ENCODE data around the gene IP6K3.

Gene IP6K3

GRCh38 chr6:33759887-33760629, 13.4 kb upstream of the IP6K3 start:
- H3K4me3 ChIP-seq (ENCODE audit: low read depth, low read length), result no peak overlapping the region

DNA sequence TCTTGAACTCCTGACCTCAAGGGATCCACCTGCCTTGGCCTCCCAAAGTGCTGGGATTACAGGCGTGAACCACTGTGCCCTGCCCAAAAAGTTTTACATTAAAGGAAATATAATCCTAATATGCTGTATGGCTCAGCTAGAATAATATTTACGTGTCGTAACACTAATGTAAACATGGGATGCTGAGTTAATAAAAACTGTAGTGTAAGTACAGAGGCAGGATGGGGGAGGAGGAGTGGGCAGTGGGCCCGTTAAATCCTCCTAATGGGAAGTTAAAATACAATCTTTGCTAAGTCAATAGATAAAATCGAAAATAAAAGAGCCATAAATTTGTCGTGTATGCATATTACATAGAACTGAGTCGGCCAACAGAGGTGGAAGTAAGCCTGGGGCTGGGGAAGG, 12.1 kb upstream of the IP6K3 start:
- H3K4me3 ChIP-seq (ENCODE audit: low read depth, low read length), result no peak overlapping the region

GRCh38 chr6:33757906-33758305, 11.2 kb upstream of the IP6K3 start:
- H3K4me3 ChIP-seq (ENCODE audit: low read depth, low read length), result no peak overlapping the region

- H3K4me3 ChIP-seq (ENCODE audit: low read depth, low read length), result no peak overlapping the region
Measured at GRCh38 chr6:33757113-33757512, 10.4 kb upstream of the IP6K3 start.

- no peak overlapping the region for H3K4me3 ChIP-seq (ENCODE audit: low read depth, low read length)
Measured at GRCh38 chr6:33756211-33756954, 9.7 kb upstream of the IP6K3 start.

- no peak overlapping the region for H3K4me3 ChIP-seq (ENCODE audit: low read depth, low read length)
Measured at GRCh38 chr6:33755070-33755869, 8.6 kb upstream of the IP6K3 start.

GRCh38 chr6:33754222-33754621, 7.5 kb upstream of the IP6K3 start:
- no peak overlapping the region for H3K4me3 ChIP-seq (ENCODE audit: low read depth, low read length)

DNA sequence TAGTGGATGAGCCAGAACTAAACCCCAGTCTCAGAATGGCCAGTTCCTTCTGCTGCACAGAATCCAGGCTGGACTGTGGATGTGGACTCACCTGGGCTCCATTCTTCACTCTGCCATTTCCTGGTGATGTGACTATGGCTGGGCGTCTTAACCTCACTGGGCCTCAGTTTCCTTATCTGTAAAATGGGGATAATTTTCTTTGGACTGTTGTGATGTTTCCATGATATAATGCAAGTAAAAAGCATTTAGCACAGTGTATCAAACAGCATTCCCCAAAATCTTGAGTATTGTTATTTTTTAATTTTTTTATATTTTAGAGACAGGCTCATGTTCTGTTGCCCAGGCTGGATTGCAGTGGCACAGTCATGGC, 5.9 kb upstream of the IP6K3 start:
- no peak overlapping the region for H3K4me3 ChIP-seq (ENCODE audit: low read depth, low read length)

- no peak overlapping the region for H3K4me3 ChIP-seq (ENCODE audit: low read depth, low read length)
Measured at GRCh38 chr6:33751771-33752645, 5.3 kb upstream of the IP6K3 start.

DNA sequence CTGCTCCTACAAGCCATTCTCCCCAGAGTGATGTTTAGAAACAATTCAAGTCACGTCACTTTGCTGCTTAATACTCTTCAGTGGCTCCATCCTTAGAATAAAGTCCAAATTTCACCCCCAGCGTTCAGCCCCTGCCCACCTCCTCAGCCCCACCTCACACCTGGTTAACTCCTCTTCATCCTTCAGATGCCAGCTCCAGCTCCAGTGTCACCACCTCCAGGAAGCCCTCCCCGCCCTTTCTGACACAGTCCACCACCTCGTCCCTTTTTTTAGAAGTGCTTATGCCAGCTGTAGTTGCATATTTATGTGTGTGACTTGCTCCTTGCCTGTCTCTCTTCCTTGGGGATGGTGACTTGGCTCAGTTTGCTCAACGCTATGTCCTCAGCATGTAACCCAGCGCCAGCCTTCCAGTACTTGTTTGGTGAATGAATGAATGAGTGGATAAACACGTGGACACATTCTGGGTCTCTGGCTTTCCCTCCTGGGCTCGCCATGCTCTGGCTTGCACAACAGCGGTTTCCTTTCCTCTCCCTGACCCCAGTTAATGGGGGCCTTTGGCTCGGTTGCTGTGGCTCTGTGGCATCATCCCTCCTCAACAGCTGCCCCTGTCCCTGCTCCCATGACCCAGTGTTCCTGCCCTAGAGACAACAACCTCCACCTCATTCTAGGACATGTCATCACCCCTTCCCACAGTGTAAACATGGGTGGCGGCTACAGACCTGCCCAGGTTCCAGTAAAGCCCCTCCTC, 3.7 kb upstream of the IP6K3 start:
- no peak overlapping the region for H3K4me3 ChIP-seq (ENCODE audit: low read depth, low read length)

DNA sequence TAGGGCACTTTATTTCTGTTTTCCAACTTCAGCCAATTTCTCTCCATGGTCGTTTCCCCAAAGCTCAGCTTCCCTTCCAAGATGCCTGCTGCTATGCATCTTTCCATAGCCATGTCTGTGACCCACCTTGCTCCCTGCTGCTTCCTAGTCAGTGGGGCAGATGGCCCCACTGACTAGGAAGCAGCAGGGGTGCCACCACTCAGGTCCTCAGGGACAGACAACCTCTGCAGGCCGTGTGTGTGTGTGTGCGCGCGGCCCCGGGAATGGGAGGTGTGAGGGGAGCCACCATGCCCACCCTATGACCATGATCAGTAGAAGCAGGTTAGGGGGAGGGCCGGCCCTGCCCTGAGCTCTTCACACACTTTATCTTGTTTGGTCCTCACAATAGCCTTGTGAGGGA, 2.7 kb upstream of the IP6K3 start:
- H3K4me3 ChIP-seq (ENCODE audit: low read depth, low read length), result no peak overlapping the region

DNA sequence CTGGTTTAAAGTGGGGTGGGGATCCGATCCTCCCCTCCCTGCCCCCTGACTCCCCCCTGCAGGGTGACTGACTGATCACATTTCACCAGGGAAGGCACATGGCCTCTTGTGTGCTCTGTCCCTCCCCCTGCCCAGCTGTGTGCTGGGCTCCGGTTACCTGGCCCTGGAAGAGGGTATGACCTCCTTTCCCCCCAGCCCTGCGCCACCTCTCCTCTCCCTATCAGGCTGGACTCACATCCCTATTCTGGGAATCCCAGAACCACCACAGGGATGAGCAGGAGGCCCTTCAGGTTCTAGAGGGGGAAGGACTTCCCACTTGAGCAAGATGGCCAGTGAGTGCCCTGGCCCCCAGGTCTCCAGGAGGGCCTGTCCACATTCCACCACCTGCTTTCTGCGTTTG, 2.1 kb upstream of the IP6K3 start:
- no peak overlapping the region for H3K4me3 ChIP-seq (ENCODE audit: low read depth, low read length)

- no peak overlapping the region for H3K4me3 ChIP-seq (ENCODE audit: low read depth, low read length)
Measured at GRCh38 chr6:33747823-33748222, 1.1 kb upstream of the IP6K3 start.

DNA sequence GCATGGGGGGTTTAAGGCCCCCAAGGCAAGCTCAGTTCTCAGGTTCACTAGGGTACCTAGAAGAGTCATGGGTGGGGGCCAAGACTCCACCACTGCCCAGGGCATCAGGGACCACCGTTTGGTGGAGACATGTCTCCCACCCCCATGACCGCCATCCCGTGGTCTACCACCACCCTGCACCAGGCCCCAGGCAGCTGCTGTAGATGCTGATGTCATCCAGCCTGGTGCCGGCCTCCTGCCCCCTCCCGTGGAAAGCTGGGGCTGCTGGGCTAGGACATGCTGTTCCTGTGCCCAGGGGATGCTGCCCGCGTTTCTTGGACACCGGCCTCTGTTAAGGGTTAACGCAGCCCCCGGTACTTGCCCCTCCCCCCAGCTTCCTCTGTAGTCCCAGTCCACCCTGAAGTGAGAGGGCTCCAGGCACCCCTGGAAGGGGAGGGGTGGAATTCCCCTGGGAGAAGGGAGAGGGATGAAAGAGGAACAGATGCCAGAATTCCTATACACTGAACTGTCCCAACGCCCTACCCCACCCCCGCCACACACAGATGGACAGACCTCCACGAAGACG, 587 bp downstream of the IP6K3 start:
- H3K4me3 ChIP-seq (ENCODE audit: low read depth, low read length), result no peak overlapping the region

- H3K4me3 ChIP-seq (ENCODE audit: low read depth, low read length), result no peak overlapping the region
Measured at GRCh38 chr6:33745548-33745947, 1.2 kb downstream of the IP6K3 start.

- H3K4me3 ChIP-seq (ENCODE audit: low read depth, low read length), result no peak overlapping the region
Measured at GRCh38 chr6:33744895-33745546, 1.7 kb downstream of the IP6K3 start.

DNA sequence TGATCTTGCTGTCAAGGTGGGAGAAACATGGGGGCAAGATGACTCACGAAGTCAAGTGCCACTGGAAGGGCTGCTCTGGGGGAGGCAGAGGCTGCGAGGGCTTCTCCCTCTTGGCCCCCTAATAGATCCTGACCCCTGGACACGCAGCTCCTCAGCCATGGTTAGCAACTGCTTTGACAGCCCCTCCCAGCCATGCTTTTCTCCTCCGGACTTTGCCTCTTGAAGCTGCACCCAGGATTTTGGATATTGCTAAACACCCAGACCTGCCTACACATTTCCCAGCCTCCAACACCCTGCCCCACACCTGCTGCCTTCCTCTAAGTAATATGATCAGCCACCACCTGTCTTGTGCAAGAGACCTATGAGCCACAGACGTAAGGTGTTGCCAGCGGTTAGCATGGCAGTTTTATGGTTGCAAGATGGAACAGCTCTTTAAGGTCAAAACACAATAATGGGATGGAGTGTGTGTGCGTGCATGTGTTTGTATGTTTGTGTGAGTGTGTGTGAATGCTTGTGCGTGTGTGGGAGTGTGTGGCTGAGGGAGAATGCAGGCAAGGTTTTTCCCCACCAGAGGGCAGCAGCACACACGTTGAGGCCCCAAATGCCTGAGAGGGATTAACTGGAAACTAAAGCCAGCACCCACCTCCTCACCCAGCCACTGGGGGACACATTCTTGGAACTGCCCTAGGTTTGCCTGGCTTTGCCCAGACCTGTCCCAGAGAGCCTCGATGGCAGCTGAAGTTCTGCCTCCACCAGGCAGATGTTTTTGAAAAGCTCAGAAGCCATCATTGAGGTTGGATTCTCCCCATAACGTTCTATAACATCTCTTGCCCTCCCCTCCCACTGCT, 2.5 kb downstream of the IP6K3 start:
- no peak overlapping the region for H3K4me3 ChIP-seq (ENCODE audit: low read depth, low read length)

DNA sequence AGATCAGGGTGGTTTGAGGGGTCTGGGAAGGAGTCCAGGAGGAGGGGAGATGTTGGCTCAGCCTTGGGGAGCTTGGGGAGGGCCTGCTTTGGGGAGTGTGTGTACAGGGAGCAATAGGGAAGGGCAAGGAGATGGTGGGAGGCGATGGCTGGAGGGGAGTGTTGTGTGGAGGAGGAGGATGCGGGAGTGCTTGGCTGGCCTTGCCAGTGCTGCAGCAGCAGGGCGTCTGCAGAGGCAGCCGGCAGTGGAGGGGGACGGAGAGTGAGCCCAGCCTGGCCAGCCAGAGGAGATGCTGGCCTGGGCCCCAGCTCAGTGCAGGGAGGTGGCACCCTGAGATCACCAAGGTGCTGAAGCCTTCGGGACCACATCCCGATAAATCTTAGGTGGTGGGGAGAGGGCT, 3.9 kb downstream of the IP6K3 start:
- H3K4me3 ChIP-seq (ENCODE audit: low read depth, low read length), result no peak overlapping the region

Measured in iPS-11a (cell line).